Mucosa of descending colon (tissue), 3 donors: Measurements from ENCODE around the gene PDGFA. TPM values are rescaled to one million over a fixed set of nuclear protein-coding genes. Genes with fewer than 3 reads are reported as not detected.

Experiments
- ATAC-seq: fragments of 200-7000 bp; cut with Tn5 transposase; one replicate; pipeline ENCODE4 v1.9.1; 2020; ENCODE audit warnings: mild to moderate bottlenecking, moderate library complexity
- DNase-seq, 3 donors: peaks; one replicate each; pipeline ENCODE4 v3.0.0-alpha.2; 2020
- H3K36me3 ChIP-seq: fragments of 200-600 bp; one replicate; pipeline ENCODE4 v1.8.0; 2021; ENCODE audit warnings: low read depth, mild to moderate bottlenecking
- H3K4me1 ChIP-seq: fragments of 200-600 bp; one replicate; pipeline ENCODE4 v1.8.0; 2021; ENCODE audit warnings: low read depth, mild to moderate bottlenecking
- H3K4me3 ChIP-seq: fragments of 200-600 bp; one replicate; pipeline ENCODE4 v1.8.0; 2021; ENCODE audit warnings: mild to moderate bottlenecking
- H3K9me3 ChIP-seq: fragments of 200-600 bp; one replicate; pipeline ENCODE4 v1.8.0; 2021; ENCODE audit warnings: mild to moderate bottlenecking
- CTCF ChIP-seq: fragments of 200-600 bp; IDR thresholded peaks from one replicate; pipeline ENCODE4 v1.8.0; 2022; ENCODE audit warnings: antibody characterized with exemption, mild to moderate bottlenecking
- intact Hi-C, 2 donors: fragments of 100-400 bp; cut with DNase I in 1 of 2; cut with micrococcal nuclease in 1 of 2; formaldehyde crosslinking; loops; one replicate each; pipeline versions ENCODE4 v1.11.0 to v1.11.1; 2022; cut with DNase I, micrococcal nuclease
- total RNA-seq, 3 donors: library from RNA; stranded (reverse); fragmentation: NEBNext Ultra II Directional in 2 of 3; extraction: Animal tissue kit (Norgen Biotek cat#: 25700) in 2 of 3; gene quantifications; one replicate each; pipeline versions ENCODE4 v1.2.1 to v1.2.4, GENCODE V29; 2021 to 2023
- donor health status: DM: no; HTN: no; CAD: no; lungs with moderate emphysema.
- donor health status: DM: no; HTN: no; CAD: no.
- donor health status: DM: no; HTN: yes; CAD: no.

The PDGFA gene
- total RNA-seq, 3 donors from 2014 or later, result 52.7 to 63.0 (median 57.5) TPM

DNA sequence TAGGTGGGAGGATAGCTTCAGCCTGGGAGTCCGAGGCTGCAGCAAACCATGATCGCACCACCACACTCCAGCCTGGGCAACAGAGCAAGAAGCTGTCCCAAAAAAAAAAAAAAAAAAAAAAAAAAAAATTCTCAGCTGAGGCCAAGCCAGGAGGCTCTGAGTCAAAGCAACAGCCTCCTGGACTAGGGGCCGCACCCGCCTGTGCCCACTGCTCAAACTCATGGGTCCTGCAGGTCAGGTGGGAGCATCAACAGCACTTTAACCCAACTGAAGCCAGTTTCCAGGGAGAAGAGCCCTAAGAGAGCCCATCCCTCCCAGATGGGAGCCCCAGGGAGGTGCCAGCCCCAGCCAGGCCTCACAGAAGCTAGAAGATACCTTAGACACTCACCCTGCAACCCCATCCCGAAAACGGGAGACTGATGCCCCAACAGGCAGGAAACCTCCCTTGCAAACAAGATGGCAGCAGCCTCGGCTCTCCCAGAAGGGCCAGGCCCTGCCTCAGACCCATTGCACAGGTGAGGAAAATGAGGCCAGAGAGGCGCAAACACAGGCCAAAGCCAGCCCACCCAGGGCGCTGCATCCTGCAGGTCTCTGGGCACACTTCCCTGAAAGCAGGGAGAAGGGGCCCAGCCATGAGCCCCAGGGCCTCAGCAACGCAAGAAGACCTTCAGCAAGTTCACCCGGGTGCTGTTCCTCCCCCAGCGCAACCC, 11.0 kb downstream of the PDGFA start:
- DNase-seq, result peak in 2 of 3 donors; percentile 24 to 31
- Histone ChIP-seq H3K9me3 (no peaks in the 10 kb centered on the region), H3K4me3 (no peak overlapping the region), H3K36me3 (no peaks in the 10 kb centered on the region), H3K4me1 (peaks cover 41% of the 10 kb centered on the region)
- TF ChIP-seq CTCF, result no peak
- intact Hi-C loops, result loop anchor here (10.0 kb wide), 2 partner anchors 174 to 184 kb away; no protein-coding TSS in a partner anchor
- ATAC-seq, result no peak

DNA sequence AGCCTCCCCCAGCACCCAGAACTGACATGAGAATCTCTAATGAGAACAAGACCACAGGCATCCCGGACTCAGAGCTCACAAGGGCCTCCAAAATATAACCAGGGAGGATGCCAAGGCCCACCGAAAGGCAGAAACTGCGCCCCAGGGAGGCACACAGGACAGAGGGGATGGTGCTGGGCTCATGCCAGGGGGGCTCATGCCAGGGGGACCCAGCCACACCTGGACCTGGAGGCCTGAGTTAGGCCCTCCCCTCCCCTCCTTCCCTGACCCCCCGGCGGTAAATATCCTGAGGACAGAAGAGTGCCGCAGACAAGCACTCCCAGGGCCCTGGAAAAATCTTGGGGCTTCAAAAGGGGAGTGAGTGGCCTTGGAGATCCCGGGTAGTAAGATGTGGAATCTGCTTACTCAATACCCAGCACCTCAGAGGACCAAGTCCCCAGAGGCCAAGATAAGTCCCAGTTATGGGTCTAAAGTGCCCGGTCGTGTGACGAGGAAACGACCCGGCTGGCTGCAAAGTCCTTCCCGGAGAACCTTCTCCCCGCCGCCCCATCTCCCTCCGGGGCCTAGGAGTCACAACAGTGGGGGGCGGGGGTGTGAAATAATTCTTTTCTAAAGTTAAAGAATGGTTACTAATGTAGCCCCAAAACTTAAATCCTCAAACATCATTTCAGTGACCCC, 11.9 kb downstream of the PDGFA start:
- DNase-seq, result peak in 2 of 3 donors; percentile 26 to 34
- H3K4me3 ChIP-seq, result no peak overlapping the region
- TF ChIP-seq CTCF, result no peak
- peaks cover 41% of the 10 kb centered on the region for H3K4me1 ChIP-seq
- H3K36me3 ChIP-seq, result no peaks in the 10 kb centered on the region
- no peaks in the 10 kb centered on the region for H3K9me3 ChIP-seq
- intact Hi-C loops, result loop anchor here (10.0 kb wide), 2 partner anchors 173 to 183 kb away; no protein-coding TSS in a partner anchor
- ATAC-seq, result no peak

- Histone ChIP-seq H3K36me3 (no peaks in the 10 kb centered on the region), H3K4me1 (peaks cover 39% of the 10 kb centered on the region)
- intact Hi-C loops, result loop anchor here (10.0 kb wide), 2 partner anchors 172 to 182 kb away; no protein-coding TSS in a partner anchor
Observed at GRCh38 chr7:506921-507622, 12.6 kb downstream of the PDGFA start.

DNA sequence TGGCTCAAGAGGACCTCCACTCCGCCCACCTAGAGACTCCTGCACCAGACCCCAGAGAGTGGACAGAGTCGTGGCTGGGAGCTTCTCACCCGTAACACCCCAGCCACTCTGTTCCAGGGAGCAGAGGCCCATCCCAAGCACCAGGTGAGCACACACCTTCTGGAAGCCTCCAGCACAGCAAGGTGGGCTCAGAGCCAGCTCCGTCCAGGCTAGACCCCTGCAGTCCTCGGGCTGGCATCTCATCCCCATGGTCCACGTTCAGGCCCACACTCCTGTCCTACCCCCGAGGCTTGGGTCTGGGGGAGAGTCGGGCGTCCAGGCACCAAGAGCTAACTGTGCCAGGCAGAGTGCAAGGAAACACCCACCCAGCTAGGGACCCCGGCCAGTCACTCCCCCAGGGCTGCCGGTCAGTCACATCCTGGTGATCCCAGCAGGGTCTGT, 13.2 kb downstream of the PDGFA start:
- intact Hi-C loops, result loop anchor here (10.0 kb wide), 2 partner anchors 172 to 182 kb away; no protein-coding TSS in a partner anchor
- peak in 2 of 3 donors; percentile 31 to 47 for DNase-seq
- no peaks in the 10 kb centered on the region for H3K36me3 ChIP-seq
- peaks cover 37% of the 10 kb centered on the region for H3K4me1 ChIP-seq
- no peaks in the 10 kb centered on the region for H3K9me3 ChIP-seq
- ATAC-seq, result no peak
- no peak for TF ChIP-seq CTCF
- no peak overlapping the region for H3K4me3 ChIP-seq

More at GRCh38 chr7:506921-507622, 12.6 kb downstream of the PDGFA start:
- no peak for ATAC-seq
- Histone ChIP-seq H3K4me3 (no peak overlapping the region), H3K9me3 (no peaks in the 10 kb centered on the region)
- peak in 2 of 3 donors; percentile 28 to 34 for DNase-seq
- TF ChIP-seq CTCF, result no peak

DNA sequence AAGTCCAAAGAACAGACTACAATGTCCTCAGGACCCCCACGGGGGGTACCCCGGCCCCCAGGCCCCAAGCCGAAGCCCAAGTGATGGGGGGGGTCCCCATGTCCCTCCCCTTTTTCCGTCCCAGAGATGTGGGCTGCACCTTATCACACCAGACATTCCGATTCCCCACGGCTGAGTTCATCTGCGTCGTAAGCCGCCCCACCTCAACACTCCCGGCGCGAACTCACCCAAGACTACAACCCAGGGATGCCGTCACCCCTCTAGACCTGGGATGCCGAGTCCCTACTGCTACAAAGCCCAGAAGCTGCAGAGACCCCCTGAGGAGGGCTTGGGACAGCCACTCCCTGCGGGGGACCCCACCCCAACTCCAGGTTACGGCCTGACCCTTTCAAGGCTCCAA, 14.5 kb downstream of the PDGFA start:
- ATAC-seq (no peak), DNase-seq (peak in 2 of 3 donors; percentile 50 to 54)
- H3K9me3 ChIP-seq, result no peaks in the 10 kb centered on the region
- peaks cover 37% of the 10 kb centered on the region for H3K4me1 ChIP-seq
- H3K36me3 ChIP-seq, result no peaks in the 10 kb centered on the region
- no peak for TF ChIP-seq CTCF
- intact Hi-C loops, result loop anchor here (10.0 kb wide), 2 partner anchors 170 to 180 kb away; no protein-coding TSS in a partner anchor
- H3K4me3 ChIP-seq, result no peak overlapping the region
